Esophagus mucosa (tissue), 1 donor: ENCODE results near the gene PHRF1. TPM values are rescaled to one million over a fixed set of nuclear protein-coding genes. Genes with fewer than 3 reads are reported as not detected.

Source experiments
- ATAC-seq: fragments of 200-7000 bp; cut with Tn5 transposase; one replicate; pipeline ENCODE4 v1.9.1; 2020
- total RNA-seq: library from RNA; stranded (reverse); gene quantifications from one replicate; pipeline ENCODE4 v1.2.4, GENCODE V29; 2023
- donor health status: DM: yes; HTN: yes; CAD: no.

PHRF1 gene
- total RNA-seq, 1 donor from 2014 or later, result 17.6 TPM

DNA sequence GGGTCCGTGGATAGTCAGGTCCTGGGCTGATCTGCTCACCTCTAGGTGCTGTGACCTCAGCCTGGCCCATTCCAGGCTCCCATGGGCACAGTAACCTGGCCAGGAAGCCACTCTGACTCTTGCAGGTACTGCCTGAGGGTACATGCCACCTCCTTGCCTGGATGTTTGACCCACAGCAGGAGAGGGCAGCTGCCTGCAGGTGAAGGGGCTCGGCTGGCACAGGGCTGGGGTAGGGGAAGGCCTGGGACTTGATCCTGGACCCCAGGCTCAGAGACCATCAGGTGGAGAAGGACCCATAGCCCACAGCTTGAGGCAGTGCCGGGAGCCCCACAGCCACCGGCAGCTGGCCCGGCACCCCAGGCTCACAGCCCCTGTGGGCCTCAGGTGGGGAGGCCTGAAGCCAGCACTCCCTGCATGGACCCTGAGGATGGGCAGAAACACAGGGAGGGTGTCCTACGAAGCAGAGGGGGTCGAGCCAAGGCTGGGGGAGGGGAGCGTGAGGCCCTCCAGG is 36.2 kb upstream of the PHRF1 start:
- no peak for ATAC-seq

DNA sequence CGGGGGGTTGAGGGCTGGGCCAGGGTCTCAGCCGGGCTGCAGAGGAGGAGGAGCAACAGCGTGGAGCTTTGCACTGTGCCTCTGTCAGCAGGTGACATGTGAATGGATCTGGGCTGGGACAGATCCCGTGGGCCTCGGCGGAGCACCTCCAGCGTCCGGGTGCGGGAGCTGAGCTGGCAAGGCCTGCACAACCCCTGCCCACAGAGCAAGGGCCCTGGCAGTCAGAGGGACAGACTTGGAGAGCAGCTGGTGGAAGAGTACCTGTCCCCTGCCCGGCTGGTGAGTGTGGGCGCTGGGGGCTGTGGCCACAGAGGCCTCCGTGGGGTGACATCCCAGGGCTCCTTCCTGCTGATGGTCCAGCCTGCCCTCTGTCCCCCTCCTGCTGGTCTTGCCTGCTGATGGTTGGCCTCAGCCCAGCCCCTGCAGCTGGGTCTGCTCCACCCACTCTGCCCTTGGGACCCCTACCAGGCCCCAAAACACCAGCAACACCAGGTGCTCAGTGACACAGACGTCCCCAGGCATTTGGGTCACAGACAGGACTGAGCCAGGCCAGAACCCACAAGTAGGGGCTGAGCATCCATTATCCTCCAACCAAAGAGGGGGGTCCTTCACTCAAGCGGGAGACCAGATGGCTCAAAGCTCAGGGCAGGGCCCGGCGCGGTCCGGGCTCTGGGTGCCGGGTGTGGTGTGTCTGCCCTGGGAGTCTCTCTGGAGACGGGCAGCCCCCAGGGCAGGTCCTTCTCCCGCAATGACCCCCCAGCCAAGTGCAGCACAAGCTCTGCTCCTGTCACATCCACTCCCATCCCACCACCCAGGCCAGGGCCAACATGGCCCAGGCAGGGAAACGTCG is 35.5 kb upstream of the PHRF1 start:
- no peak for ATAC-seq

DNA sequence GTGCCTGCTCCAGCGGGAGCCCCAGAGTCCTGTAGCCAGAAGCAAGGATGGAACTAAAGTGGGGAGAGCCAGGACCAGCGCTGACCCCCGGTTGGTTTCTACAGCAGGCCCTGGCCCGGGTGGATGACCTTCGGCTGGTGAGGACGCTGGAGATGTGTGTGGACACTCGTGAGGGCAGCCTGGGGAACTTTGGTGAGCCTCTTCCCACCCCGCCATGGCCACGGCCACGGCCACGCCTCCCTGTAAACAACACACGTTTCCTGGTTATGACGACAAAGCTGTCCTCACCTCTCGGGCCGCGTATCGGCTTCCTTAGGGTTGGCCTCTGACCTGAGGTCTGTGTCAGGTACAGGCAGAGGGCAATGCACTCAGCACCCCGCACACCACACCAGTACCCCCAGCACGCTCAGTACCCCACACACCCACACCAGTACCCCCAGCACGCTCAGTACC is 34.8 kb upstream of the PHRF1 start:
- no peak for ATAC-seq

DNA sequence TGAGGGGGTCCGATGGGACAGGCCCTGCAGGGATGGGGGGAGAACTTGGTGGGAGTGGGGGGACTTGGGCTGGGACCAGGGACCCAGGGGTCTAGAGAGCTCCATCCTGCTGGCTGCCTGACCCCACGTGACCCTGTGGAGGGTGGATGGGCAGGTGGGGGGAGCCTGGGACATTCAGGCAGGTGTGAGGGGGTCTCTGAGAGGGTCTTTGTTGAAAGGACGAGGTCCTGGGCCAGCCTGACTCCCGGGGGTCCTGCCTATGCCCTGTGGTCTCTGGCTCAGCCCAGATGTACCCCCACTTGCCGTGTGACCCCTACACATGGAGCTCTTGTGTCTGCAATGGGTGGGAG is 31.5 kb upstream of the PHRF1 start:
- peak; percentile 3 for ATAC-seq

DNA sequence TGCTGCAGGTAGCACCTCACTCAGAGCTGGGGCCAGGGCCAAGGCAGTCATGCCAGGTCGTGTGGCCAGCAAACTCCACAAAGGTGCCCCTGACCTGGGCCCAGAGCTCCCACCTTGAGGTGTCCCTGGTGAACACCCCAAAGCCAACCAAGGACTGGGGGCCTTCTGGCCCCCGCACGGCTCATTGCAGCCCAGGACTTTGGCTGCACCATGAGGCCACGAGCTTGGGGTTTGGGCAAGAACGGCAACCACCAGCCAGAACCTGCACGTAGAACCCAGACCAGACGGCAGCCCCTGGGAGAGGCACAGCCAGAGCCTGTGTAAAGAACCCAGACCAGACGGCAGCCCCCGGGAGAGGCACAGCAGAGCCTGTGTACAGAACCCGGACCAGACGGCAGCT is 31.1 kb upstream of the PHRF1 start:
- ATAC-seq, result no peak

DNA sequence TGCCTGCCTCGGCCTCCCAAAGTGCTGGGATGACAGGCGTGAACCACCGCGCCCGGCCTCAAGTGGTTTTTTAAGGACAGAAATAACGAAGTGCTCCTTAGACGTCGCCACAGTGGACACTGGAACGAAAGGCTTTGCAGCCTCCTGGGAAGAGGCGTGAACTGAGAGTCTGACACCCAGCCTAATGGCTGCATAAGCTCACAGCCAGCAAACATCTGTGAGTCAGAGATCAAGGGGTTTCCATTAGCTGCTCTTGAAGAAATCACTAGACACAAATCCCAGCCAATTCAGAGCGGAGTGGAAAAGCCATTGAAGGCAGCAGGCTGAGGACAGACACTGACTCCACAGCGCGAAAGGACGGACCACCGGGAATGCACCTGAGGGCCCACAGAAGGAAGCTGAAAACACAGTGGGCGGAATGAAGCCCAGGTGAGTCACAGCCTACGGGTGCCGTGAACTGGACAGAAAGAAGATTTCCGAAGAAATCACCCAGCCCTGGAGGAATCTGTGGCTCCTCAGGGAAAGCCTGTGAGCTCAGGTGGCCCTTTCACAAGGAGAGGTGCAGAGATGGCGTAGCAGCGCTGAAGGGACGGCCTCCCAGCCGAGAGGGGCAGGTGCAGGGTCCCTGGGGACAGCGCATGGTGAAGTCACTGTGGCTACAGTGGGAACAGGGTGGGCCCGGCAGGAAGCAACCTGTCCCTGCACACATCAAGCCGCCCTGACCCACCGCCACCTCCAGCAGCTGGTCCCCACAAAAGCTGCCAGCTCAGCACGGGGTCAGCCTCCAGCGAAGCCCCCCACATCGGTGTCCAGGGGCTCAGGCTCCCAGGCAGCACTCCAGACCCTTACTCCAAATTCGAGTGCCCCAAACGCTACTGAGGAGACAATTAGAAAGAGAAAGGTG is 27.3 kb upstream of the PHRF1 start:
- ATAC-seq, result no peak

DNA sequence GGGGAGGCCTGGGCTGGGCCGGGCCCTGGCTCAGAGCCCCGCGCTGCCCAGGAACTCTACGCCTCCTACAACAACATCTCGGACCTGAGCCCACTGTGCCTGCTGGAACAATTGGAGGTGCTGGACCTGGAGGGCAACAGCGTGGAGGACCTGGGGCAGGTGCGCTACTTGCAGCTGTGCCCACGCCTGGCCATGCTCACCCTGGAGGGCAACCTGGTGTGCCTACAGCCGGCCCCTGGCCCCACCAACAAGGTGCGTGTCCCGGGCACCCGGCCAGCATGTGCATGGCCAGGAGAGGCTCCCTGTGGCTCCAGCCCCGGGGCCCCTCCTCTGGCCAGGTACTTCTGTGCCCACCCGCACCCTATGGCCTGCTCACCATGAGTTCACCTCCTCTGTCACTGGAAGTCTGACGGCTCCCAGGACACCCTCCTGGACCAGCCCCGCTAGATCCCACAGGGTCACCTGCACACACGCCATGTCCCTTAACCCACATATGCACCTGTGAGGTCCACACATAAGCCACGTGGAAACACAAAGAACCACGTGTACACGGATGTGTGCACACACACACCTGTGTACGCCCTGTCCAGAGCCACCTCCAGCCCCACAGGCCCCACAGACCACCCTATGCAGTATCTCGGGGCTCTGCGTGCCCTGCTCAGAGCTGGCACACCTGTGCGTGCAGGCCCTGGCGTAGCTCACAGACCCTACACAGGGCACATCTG is 26.1 kb upstream of the PHRF1 start:
- ATAC-seq, result no peak

DNA sequence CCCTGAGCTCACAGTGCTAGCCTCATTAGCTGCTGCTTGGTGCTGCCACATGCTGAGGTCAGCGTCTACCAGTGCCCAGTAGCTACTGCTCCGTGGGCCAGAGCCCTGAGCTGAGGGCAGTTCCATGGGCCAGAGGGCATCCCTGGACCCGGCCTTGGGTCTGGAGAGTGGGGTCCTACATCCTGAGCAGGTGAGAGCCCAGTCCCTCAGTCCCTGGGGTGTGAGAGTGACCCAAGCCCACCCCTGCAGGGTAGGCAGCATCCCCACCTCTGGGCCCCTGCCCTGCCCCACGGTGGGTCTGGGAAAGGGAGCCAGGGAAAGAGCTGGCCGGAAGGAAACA is 25.6 kb upstream of the PHRF1 start:
- ATAC-seq, result no peak

DNA sequence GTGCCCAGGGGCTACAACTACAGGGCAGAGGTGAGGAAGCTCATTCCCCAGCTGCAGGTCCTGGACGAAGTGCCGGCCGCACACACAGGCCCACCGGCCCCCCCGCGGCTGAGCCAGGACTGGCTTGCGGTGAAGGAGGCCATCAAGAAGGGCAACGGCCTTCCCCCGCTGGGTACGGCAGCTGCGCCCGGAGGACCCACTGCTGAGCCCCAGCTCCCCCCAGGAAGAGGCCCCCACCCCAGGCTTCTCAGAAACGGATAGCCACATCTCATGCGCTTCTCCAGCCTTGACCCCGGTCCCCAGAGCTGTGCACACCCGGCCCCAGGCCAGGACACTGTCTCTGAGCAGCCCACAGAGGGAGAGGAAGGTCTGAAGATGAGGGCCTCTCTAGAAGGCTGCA is 25.1 kb upstream of the PHRF1 start:
- ATAC-seq, result no peak

DNA sequence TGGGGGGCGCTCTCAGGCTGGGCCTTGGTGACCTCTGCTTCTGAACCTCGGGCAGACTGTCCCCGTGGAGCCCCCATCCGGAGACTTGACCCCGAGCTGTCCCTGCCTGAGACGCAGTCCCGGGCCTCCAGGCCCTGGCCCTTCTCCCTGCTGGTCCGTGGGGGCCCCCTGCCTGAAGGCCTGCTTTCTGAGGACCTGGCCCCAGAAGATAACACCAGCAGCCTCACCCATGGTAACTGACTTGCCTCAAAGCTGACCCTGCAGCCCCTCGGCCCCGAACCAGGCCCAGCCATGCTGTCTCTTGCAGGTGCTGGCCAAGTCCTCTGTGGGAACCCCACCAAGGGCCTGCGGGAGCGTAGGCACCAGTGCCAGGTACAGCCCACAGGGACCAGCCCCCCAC is 24.7 kb upstream of the PHRF1 start:
- no peak for ATAC-seq

DNA sequence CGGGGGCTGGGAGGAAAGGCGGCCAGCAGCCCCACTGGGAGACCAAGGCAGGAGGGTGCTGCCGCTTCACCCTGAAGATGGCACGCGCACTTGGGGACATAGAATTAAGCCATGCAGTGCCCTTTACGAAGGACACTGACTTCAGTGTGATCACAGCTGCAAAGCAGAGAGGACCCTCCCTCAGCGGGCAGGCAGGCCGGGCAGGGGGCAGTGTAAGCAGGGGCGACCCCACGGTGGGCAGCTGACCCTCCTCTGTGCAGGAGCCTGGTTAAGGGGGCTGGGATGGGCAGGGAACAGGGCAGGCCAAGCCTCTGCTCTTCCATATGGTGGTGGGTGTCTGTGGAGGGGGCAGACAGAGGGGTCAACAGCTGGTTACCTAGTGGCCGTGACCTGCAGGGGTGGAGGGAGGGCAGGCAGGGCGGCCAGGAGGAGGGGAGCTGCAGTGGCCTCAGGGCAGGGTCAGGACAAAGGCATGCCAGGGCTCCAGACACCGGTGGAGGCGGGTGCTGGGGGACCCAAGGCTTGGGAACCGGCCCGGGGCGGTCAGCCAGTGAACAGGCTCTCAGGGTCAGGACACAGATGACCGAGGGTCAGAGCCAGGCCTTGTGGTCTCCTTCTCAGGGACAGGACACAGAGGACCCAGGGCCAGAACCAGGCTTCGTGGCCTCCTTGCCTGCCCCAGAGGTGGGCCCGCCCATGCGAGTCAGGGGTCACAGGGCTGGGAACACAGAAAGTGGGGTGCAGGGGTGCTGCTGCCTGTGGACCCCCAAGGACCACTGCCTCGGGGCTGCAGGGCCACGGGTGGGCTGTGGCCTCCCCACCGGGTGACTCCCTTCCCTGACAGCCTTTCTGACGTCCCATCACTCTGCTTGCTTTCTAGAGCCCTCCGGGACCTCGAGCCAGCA is 22.9 kb upstream of the PHRF1 start:
- no peak for ATAC-seq

DNA sequence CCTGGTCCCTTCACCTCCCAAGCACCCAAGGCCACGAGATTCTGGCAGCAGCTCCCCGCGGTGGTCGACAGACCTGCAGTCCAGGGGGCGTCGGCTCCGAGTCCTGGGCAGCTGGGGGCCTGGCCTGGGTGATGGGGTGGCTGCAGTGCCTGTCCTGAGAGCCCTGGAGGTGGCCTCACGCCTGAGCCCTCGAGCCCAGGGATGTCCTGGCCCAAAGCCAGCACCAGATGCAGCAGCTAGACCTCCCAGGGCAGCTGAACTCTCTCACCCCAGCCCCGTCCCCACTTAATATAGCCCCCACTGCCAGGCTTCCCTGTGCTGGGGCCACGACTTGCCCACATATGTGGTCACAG is 22.3 kb upstream of the PHRF1 start:
- no peak for ATAC-seq

DNA sequence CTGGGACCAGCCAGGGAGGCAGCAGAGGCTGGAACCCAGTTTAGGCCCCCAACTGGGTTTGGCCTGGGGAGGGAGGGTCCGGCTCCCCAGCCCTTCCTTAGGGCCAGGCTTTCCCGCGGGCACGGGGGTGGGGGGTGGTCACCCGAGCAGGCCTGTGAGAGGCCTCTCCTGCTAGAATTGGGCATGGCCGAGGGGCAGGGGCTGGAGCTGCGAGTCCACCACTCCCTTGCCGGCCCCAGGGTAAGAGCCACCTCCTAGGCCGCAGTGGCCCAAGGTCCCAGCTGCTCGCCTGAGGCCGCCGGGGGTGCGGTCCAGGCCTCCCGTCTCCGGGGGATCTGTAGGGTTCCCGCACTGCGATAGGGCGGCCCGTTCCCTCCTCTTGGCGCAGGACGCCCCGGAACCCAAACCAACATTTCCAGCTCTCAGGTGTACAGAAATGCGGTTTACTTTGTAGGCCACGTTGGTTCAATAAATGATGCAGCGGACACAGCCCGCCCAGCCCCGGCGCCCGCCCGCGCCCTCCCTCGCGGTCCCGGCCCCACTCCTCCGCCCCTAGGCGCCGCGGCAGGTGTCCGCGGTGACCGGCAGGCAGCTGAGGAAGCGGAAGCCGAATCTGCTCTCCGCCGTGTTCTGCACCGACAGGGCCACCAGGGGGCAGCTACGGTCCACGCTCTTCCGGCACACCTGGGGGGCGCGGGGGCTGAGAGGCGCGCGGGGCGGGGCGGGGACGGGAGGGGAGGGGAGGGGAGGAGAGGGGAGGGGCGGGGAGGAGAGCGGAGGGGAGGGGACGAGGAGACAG is 21.6 kb upstream of the PHRF1 start:
- ATAC-seq, result peak; percentile 56

DNA sequence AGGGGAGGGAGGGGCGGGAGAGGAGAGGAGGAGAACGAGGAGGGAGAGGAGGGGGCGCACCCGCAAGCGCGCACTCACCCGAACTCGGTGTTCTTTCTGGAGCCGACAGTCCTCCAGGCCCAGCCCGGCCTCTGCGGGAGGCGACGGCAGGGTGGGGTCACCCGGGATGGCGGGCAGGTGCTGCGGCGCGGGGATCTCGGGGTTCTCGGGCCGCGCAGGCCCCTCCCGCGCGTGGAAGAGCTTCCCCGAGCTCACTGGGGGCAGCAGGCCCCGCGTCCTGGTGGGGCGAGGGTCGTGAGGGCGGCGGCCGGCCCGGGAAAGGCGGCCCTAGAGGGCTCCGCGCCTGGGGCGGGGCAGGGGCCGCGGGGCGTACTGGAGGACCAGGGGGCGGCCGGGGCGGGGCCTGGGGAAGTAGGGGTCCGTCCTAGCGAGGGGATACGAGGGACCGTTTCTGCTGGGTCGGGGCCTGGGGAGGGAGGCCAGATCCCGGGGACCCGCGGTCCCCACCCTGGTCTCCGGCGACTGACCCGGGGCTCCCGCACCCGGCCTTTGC is 21.0 kb upstream of the PHRF1 start:
- ATAC-seq, result peak; percentile 0

DNA sequence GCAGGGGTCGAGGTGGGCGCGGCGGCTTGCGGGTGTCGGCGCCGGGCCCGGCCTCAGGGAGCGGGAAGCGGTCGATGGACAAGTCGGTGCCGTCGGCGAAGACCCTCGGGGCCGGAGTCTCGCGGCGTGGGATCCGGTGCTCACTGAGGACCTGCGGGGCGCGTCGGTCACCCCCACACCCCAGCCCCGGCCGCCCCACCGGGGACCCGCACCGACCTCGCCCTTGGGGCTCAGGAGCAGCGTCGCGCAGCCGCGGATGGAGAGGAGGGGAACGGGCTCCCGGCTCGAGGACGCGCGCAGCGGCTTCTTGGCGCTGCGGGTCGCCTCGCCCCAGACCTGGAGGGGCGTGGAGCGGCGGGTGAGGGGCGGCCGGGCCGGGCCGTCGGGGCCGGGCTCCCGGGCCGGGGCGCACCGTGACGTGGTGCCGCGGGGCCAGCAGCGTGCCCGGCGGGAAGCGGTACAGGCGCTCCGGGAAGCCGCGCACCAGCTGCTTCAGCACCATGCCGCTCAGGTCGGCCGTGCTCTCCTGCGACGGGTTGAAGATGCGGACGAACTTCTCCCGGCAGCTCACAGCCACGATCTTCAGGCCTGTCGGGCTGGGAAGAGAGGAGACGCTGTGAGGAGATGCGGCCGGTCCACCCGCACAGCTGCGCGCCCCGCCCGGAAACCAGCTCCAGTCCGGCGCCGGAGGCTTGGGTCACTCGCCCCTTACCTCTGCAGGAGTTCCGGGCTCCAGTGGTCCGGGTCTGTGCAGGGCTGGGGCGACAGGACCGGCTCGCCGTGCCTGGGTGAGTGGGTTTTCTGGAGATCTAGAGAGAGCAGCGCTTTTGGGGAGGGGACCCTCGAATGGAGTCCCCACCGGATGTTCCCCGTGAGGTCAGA is 20.2 kb upstream of the PHRF1 start:
- no peak for ATAC-seq

DNA sequence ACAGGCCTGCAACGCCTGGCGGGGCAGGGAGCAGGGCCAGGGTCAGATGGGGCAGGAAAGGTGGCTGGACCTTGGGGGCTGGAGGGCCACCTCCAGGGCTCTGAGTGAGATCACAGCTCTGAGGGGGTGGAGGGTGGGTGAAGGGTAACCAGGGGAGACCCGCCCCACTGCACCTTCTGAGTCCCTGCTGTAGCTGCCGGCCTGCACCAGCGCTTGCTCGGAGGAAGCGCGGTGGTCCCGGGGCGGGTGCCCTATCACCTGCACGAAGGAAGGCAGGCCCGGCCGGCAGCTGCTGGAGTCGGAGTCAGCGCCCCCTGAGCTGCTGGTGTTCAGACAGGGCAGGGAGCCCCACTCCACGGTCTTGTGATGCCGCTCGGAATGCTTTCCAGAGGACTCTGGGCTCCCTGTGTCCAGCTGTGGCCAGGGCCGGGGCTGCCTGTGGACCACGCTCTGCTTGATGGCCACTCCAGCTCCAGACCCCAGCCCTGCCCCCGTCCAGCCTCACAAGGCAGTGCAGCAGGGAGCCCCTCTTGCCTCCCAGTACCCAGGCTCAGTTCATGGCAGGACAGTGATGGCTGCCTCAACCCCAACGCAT is 19.5 kb upstream of the PHRF1 start:
- ATAC-seq, result no peak

DNA sequence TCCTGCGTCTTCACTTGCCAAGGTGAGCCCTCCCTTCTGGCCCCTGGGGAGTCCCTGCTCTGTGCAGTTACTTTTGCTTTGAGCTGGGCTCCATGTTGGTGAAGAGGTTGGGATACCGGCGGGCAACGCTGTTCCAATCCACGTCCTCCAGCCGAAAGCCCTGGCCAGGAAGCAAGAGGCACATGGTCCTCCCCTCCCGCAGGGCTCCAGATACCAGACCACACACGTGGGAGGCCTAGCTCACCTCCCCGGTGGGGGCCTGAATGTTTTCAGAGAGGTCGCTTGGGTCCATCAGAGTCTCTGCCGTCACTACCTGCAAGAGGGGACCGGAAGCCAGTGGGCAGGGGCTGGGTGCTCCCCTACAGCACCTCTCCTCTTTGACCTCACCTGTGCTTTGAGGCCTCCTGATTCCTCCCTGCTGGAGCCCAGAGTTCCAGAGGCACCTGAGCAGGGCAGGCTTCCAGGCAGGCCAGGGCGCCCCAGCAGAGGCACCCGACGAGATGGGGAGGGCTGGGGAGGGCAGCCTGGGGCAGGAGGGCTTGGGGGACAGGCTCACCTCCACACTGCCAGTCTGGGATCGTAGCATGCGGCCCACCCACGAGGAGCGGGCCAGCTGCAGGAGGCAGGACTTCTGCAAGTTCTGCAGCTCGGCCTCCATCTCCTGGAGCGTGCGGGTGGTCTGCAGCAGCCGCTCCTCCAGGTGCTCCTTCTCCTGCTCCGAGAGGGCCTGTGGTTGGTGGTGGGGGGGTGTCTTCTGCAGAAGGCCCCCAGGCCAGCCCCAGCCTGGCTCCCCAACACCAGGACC is 18.7 kb upstream of the PHRF1 start:
- ATAC-seq, result no peak

DNA sequence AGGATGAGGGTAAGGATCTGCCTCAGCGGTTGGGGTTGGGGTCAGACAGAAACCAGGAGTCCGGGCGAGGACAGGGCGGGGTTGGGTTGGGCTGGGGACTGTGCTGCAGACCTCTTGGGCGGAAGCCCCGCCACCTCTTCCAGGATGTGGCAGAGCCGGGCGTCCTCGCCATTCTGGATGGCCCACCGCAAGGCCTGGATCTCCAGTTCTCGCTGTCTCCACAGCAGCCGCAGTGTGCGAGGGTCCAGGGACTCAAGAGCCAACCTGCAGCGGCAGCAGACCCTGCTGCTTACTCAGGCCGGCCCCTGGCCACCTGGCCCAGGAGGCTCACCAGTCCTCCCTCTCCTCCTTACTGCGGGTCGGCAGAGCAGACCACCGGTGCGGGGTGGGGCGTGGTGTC is 17.8 kb upstream of the PHRF1 start:
- ATAC-seq, result no peak
